Measurements from ENCODE around the gene SPATA1.
"Not testable (repeated sequence)": the region's sequence is repeated elsewhere in the genome, so short reads cannot be mapped to it uniquely, and the experiment has no call there.

The SPATA1 gene

DNA sequence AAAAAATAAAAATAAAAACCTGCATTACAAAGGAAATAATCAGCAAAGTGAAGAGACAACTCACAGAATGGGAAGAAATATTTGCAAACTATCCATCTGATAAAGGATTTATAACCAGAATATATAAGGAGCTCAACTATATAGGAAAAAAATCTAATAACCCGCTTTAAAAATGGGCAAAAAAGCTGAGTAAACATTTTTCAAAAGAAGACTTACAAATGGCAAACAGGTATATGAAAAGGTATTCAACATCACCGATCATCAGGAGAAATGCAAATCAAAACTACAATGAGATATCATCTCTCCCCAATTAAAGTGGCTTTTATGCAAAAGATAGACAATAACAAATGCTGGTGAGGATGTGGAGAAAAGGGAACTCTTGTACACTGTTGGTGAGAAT, 4.0 kb downstream of the SPATA1 start:
- DNase-seq = no peak

DNA sequence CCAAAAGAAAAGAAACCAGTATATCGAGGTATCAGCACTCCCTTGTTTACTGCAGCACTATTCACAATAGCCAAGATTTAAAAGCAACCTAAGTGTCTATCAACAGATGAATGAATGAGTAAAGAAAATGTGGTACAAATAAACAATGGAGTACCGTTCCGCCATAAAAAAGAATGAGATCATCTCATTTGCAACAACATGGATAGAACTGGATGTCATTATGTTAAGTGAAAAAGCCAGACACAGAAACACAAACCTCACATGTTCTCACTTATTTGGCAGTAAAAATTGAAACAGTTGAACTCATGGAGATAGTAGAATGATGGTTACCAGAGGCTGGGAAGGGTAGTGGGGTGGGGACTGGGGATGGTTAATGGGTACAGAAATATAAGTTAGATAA, 4.5 kb downstream of the SPATA1 start:
- no peak for DNase-seq

DNA sequence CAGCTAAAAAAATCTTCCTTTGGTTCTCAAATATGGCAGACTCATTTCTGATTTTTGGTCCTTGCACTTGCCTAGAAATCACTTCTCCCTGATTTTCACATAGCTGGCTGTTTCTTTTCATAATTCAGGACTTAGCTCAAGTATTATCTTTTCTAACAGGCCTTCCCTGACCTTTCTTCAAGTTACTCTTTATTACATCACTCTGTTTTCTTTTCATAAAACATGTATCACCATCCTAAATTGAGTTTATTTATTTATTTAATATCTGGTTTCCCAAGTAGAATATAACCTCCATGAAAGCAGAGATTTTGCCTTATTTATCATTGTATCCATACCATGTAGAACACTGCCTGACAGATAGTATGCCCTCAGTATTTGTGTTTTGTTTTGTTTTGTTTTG, 18.4 kb downstream of the SPATA1 start:
- no peak for DNase-seq

DNA sequence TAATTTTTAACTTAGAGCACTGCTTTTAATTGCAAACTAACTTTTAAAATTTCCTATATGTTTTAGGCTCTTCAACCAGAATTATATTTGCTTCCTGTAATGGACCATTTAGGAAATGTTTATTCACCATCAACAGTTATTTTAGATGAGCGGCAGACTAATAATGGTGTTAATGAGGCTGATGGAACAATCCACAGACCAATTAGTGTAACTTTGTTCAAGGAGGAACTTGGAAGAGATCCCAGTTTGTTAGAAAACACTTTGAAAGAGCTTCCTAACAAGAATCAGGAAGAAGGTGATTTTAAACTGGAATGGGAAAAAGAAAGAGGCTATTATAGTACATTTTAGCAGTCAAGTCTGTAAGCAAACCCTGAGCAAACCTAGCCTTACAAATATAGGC, 19.6 kb downstream of the SPATA1 start:
- no peak for DNase-seq

DNA sequence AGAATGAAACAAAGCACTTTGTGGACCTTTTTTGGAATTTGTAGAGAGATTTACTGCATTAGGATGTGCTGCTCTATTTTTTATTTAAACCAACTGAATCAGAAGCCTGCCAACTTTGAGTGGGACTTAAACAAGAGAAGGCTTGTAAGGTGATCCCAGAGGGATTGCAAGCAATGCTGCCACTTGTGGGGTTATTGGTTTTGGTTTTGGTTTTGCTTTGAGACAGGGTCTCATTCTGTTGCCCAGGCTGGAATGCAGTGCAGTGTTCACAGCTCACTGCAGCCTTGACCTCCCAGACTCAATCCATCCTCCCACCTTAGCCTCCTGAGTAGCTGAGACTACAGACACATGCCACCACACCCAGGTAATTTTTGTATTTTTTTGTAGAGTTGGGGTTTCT, 32.4 kb downstream of the SPATA1 start:
- peak; percentile 42 for DNase-seq

- no peak for DNase-seq
Measured at GRCh38 chr1:84539972-84540371, 33.8 kb downstream of the SPATA1 start.

DNA sequence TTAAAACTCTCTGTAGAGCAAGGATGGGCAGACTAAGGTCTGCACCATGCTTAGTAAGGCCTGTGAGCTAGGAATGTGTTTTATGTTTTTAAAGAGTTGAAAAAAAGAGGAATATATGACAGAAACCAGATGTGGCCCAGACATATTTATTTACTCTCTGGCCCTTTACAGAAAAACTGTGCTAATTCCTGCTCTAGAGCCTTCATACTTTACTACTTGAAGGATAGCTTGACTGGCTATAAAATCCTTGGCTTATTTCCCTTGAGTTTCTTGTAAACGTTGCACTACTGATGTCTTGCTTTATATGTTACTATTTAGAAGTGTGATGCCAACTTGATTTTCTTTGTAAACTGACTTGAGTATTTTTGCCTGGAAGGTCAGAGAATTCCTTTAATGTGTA, 34.6 kb downstream of the SPATA1 start:
- no peak for DNase-seq

GRCh38 chr1:84541679-84542078, 35.5 kb downstream of the SPATA1 start:
- DNase-seq = no peak

DNA sequence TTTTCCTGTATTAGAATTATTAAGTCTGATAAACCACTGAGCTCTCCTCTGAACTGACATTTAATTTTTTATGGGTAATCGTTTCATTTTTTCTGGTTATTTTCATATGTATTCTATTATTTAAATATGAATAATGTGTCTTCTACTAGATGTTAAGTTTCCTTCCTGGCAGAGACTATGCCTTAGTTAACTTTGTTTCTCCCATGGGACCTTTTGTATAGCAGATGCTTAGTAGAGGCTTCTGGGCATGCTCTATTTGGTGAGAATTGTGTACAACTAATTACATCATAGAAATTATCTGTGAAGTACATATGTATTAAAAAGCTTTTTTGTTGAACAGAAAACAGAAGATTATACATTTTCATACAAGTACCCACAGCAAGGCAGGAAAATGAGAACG, 44.6 kb downstream of the SPATA1 start:
- DNase-seq = no peak

DNA sequence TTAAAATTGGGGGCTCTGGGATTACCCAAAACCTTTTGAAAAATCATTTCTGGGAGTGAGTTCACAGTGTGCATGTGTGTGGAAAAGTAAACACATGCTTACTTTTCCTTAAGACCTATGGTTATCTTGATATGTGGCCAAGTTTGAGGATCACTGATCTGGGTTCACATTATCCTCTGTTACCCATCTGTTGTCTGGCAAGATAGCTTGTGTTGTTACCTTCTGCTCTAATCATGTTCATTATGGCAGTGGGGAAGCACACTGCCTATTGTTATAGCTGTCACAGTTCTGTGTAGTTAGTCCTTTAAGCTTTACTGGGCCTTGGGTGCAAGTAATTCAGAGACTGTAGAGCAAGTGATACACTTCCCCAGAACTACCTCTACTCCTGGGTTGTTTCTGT, 63.0 kb downstream of the SPATA1 start:
- no peak for DNase-seq

- no peak for DNase-seq
Measured at GRCh38 chr1:84570436-84571149, 64.4 kb downstream of the SPATA1 start.

DNA sequence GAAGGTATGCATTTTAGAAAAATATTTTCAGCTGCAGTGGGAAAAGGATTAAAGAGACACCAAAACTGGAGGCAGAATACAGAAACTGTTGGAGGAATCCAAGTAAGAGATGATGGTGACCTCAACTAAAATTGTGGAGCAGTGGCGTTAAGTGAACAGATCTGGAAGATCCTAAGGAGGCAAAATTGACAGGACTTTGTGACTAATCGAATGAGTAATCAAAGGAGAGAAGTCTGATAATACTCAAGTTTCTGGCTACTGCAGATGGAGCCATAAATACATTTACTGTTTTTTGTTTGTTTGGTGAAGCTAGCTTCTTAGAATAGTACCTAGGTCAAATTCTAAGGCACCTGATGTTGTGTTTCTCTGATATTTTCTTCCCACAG, 65.0 kb downstream of the SPATA1 start:
- no peak for DNase-seq

GRCh38 chr1:84573481-84573966, 67.3 kb downstream of the SPATA1 start:
- no peak for DNase-seq

- peak; percentile 83 for DNase-seq
Measured at GRCh38 chr1:84573967-84574842, 68.0 kb downstream of the SPATA1 start, which contains the start of gene CTBS. Gene CTBS (minus strand): TSS chr1:84574440. CDS start chr1:84574415, 25 bp downstream.

DNA sequence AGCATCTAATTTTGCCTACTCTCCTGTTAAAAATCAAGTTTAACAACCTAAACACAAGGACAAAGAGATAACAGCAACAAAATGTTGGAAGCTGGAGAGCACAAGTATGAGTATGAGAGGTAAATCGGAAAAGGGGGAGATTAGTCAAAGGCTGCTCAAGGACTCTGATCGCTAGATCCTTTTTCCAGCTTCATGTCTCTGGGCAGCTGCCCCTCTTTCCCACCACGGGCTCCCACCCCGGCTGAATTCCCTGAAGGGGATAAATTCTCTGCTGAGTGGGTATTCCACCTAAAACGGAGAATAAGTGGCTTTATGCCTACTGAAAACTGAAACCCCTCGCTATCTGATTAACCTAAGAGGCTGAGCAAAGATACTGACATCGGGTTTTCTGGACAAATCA, 68.8 kb downstream of the SPATA1 start:
- no peak for DNase-seq

GRCh38 chr1:84581648-84582047, 75.5 kb downstream of the SPATA1 start:
- no peak for DNase-seq

GRCh38 chr1:84582802-84583587, 76.8 kb downstream of the SPATA1 start:
- DNase-seq = peak; percentile 28

DNA sequence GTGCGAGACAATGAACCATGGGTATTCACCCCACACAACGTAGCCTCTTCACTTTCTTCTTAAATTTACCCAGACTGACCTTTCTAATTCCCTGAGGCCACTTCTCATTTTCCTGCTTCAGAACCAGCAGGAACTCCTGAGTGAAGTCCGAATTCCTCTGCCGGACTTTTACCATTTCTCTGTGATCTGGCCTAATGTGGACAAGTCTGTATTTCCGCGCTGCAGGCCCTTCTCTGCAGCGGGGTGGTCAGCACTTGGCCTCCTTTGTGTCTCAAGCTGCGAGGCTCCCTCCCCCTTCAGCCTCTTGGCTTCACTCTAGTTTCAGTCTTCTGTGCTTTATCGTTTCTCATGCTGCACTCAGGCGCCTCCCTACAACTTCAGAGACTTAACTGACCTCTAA, 77.5 kb downstream of the SPATA1 start:
- DNase-seq = no peak

GRCh38 chr1:84584126-84584525, 77.9 kb downstream of the SPATA1 start:
- DNase-seq = no peak

- DNase-seq = no peak
Measured at GRCh38 chr1:84585803-84586202, 79.6 kb downstream of the SPATA1 start.

DNA sequence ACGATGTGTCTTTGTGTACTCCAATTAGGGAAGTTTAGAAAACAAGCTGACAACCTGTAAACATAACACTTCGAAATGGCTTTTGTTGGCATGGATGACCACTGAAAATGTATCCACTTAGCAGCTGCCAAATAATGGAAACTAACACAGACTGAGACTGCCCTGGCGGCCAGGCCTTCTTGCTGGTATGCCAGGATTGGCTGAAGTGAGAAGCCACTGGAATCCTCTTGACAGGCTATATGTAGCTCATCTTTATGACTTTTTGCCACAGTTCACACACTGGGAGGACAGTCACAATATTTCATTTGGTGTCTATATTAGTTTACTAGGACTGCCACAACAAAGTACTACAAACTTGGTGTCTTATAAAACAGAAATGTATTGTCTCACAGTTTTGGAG, 80.9 kb downstream of the SPATA1 start:
- no peak for DNase-seq

GRCh38 chr1:84594959-84595358, 88.8 kb downstream of the SPATA1 start:
- not testable (repeated sequence) for DNase-seq

DNA sequence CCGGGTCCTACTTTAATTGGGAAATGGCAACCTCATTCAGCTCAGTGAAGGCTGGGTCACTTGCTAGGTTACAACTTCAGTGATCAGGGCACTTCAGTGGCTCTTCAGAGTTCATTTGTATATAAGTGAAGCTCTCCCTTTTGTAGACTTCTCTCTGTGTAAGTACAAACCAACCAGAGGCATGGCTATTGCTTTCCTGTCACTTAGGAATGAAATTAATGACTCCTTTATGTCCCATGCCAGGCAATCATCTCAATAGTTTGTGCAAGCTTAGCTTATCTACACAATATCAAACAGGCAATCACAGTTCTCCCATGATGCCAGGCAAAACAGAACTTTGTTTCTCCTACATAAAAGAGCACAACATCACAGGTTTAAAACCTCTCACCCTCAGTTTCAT, 90.8 kb downstream of the SPATA1 start:
- DNase-seq = no peak
